IMR-90 (cell line): ENCODE data around the gene LTF. TPM values are rescaled to one million over a fixed set of nuclear protein-coding genes. Genes with fewer than 3 reads are reported as not detected.

Source experiments
- ATAC-seq: fragments of 200-7000 bp; cut with Tn5 transposase; 2 replicates; pipeline ENCODE4 v1.9.1; 2020; ENCODE audit warnings: low read depth, mild to moderate bottlenecking, moderate library complexity
- BruUV-seq: library from RNA; stranded (reverse); fragments of 400-500 nt; replicated peaks from 2 replicates; lab custom pipeline; 2021; lab: Mats Ljungman, UMichigan
- CTCF ChIA-PET: fragments of 300-600 bp; formaldehyde crosslinking; extraction: SDS; loops from one replicate; lab custom pipeline; 2021; ENCODE audit warnings: antibody characterized with exemption; lab: Yijun Ruan, JAX
- POLR2A ChIA-PET: fragments of 300-600 bp; sonication (Branson Sonifier 250); formaldehyde crosslinking; loops from one replicate; lab custom pipeline; 2022; ENCODE audit warnings: antibody characterized with exemption; ENCODE audit not compliant: unreplicated experiment; lab: Charles Lee
- DNase-seq: peaks from one replicate; pipeline ENCODE4 v3.0.0; 2013
- H2AFZ ChIP-seq: replicated peaks from 2 replicates; pipeline ENCODE3; 2013; ENCODE audit warnings: low read length, mild to moderate bottlenecking; ENCODE audit not compliant: poor library complexity
- H2AK5ac ChIP-seq: 2 replicates; pipeline ENCODE4 v1.6.1; 2013; ENCODE audit warnings: low read depth, low read length, inconsistent platforms
- H2AK9ac ChIP-seq: replicated peaks from 2 replicates; pipeline ENCODE3; 2013; ENCODE audit warnings: mild to moderate bottlenecking, low read depth, low read length, moderate library complexity; ENCODE audit not compliant: poor library complexity
- H2BK120ac ChIP-seq: 2 replicates; pipeline ENCODE4 v1.6.1; 2013; ENCODE audit warnings: low read depth, low read length, inconsistent platforms
- H2BK15ac ChIP-seq: 3 replicates; pipeline ENCODE4 v1.6.1; 2013; ENCODE audit warnings: low read depth, low read length, inconsistent platforms
- H2BK20ac ChIP-seq: 2 replicates; pipeline ENCODE4 v1.6.1; 2013; ENCODE audit warnings: low read depth, mild to moderate bottlenecking, inconsistent platforms, low read length, moderate library complexity
- H2BK5ac ChIP-seq: 2 replicates; pipeline ENCODE4 v1.6.1; 2013; ENCODE audit warnings: mild to moderate bottlenecking, low read depth, low read length, inconsistent platforms; ENCODE audit not compliant: poor library complexity, severe bottlenecking
- H3K14ac ChIP-seq: replicated peaks from 2 replicates; pipeline ENCODE4 v1.6.1; 2013; ENCODE audit warnings: low read depth, low read length, inconsistent platforms
- H3K18ac ChIP-seq: 2 replicates; pipeline ENCODE4 v1.6.1; 2013; ENCODE audit warnings: low read depth, low read length, control low read depth
- H3K23ac ChIP-seq: 2 replicates; pipeline ENCODE4 v1.6.1; 2013; ENCODE audit warnings: low read depth, low read length, inconsistent platforms
- H3K27ac ChIP-seq: 2 replicates; pipeline ENCODE4 v1.5.1; 2013; ENCODE audit warnings: mild to moderate bottlenecking, control low read depth, low read length; ENCODE audit not compliant: insufficient read depth
- H3K27me3 ChIP-seq: 2 replicates; pipeline ENCODE4 v1.6.1; 2013; ENCODE audit warnings: low read length; ENCODE audit not compliant: control insufficient read depth, insufficient read depth
- H3K36me3 ChIP-seq: 2 replicates; pipeline ENCODE4 v1.6.1; 2013; ENCODE audit warnings: low read length, mixed read lengths; ENCODE audit not compliant: control insufficient read depth, insufficient read depth
- H3K4ac ChIP-seq: 2 replicates; pipeline ENCODE4 v1.6.1; 2013; ENCODE audit warnings: low read depth, low read length, inconsistent platforms
- H3K4me1 ChIP-seq: 2 replicates; pipeline ENCODE4 v1.6.1; 2013; ENCODE audit warnings: low read length, mixed read lengths; ENCODE audit not compliant: control insufficient read depth, insufficient read depth
- H3K4me2 ChIP-seq: 2 replicates; pipeline ENCODE4 v1.6.1; 2013; ENCODE audit warnings: low read depth, mild to moderate bottlenecking, control low read depth, low read length, moderate library complexity
- H3K4me3 ChIP-seq: 2 replicates; pipeline ENCODE4 v1.5.1; 2013; ENCODE audit warnings: low read depth, mild to moderate bottlenecking, control low read depth, low read length, moderate library complexity; ENCODE audit not compliant: insufficient read depth
- H3K56ac ChIP-seq: 2 replicates; pipeline ENCODE4 v1.6.1; 2013; ENCODE audit warnings: low read length, inconsistent platforms; ENCODE audit not compliant: insufficient read depth; ENCODE audit errors: extremely low read depth
- H3K79me1 ChIP-seq, 2 experiments: 2 replicates each; pipeline ENCODE4 v1.6.1; 2013; ENCODE audit warnings: low read length in 2 of 2, inconsistent platforms in 1 of 2, low read depth in 1 of 2
- H3K9ac ChIP-seq: 2 replicates; pipeline ENCODE4 v1.6.1; 2013; ENCODE audit warnings: low read depth, low read length, control low read depth
- H3K9me1 ChIP-seq: 2 replicates; pipeline ENCODE4 v1.6.1; 2013; ENCODE audit warnings: low read length, inconsistent platforms; ENCODE audit not compliant: insufficient read depth
- H3K9me3 ChIP-seq: 2 replicates; pipeline ENCODE4 v1.6.1; 2013; ENCODE audit warnings: low read length; ENCODE audit not compliant: control insufficient read depth, insufficient read depth
- H4K20me1 ChIP-seq: 2 replicates; pipeline ENCODE4 v1.6.1; 2013; ENCODE audit warnings: low read length, inconsistent platforms; ENCODE audit not compliant: insufficient read depth
- H4K5ac ChIP-seq: 2 replicates; pipeline ENCODE4 v1.6.1; 2013; ENCODE audit warnings: mild to moderate bottlenecking, low read depth, low read length, control low read depth
- H4K8ac ChIP-seq, 2 experiments: 2 replicates each; pipeline ENCODE4 v1.6.1; 2013; ENCODE audit warnings: low read depth in 2 of 2, low read length in 2 of 2, control low read depth in 1 of 2, inconsistent platforms in 1 of 2
- H4K91ac ChIP-seq: 2 replicates; pipeline ENCODE4 v1.6.1; 2013; ENCODE audit warnings: low read depth, low read length, inconsistent platforms; ENCODE audit not compliant: insufficient read depth
- ELK1 ChIP-seq: fragments of 150-350 bp; IDR thresholded peaks from 2 replicates; pipeline ENCODE4 v1.6.1; 2016; ENCODE audit warnings: low read depth, mild to moderate bottlenecking, low read length, moderate library complexity, borderline replicate concordance
- FOS ChIP-seq: fragments of 150-350 bp; IDR thresholded peaks from 2 replicates; pipeline ENCODE4 v1.6.1; 2016; ENCODE audit warnings: low read depth, low read length
- MAFK ChIP-seq: IDR thresholded peaks from 2 replicates; pipeline ENCODE4 v1.6.1; 2012; ENCODE audit warnings: low read depth, low read length, improper control_type of control experiment
- MAZ ChIP-seq: IDR thresholded peaks from 2 replicates; pipeline ENCODE4 v1.6.1; 2012; ENCODE audit warnings: low read depth, mild to moderate bottlenecking, low read length, improper control_type of control experiment, moderate library complexity, borderline replicate concordance
- MXI1 ChIP-seq: IDR thresholded peaks from 2 replicates; pipeline ENCODE4 v1.6.1; 2012; ENCODE audit warnings: low read depth, mild to moderate bottlenecking, low read length, moderate library complexity, borderline replicate concordance
- NFE2L2 ChIP-seq: fragments of 150-350 bp; IDR thresholded peaks from 2 replicates; pipeline ENCODE4 v1.6.1; 2016; ENCODE audit warnings: low read depth, mild to moderate bottlenecking, low read length
- POLR2A ChIP-seq: IDR thresholded peaks from 2 replicates; pipeline ENCODE4 v1.6.1; 2012; ENCODE audit warnings: mild to moderate bottlenecking, low read depth, low read length
- WGBS, 2 experiments: methylation state at CpG; one replicate each; pipeline versions ENCODE4 v1.1.5 to v1.1.7; 2013; ENCODE audit warnings: missing lambda C conversion rate in 2 of 2; ENCODE audit not compliant: insufficient read length in 1 of 2; ENCODE audit errors: extremely low coverage in 2 of 2; 5-methylcytosine and 5-hydroxymethylcytosine counted together
- dilution Hi-C: fragments of 300-500 bp; cut with HindIII; formaldehyde crosslinking; loops from one replicate; pipeline ENCODE4 v1.14.3; 2018; ENCODE audit warnings: low sequenced_read_pairs; ENCODE audit not compliant: unreplicated experiment
- in situ Hi-C: fragments of 300-500 bp; cut with MboI; formaldehyde crosslinking; loops from 3 replicates; pipeline ENCODE4 v1.14.3; 2019; ENCODE audit warnings: low sequenced_read_pairs, inconsistent platforms, mixed read lengths
- intact Hi-C: fragments of 100-400 bp; cut with micrococcal nuclease; formaldehyde crosslinking; loops from 2 replicates; pipeline ENCODE4 v1.10.0; 2022
- polyA plus RNA-seq, 3 experiments: library from polyadenylated mRNA; depleted of rRNA; stranded (reverse); fragments of >200 nt; gene quantifications; 2 replicates each; pipeline ENCODE4 v1.2.3, GENCODE V29; 2012; ENCODE audit warnings: low replicate concordance in 1 of 3
- total RNA-seq: library from RNA; depleted of rRNA; stranded (reverse); fragments of >200 nt; gene quantifications from 2 replicates; pipeline ENCODE4 v1.2.3, GENCODE V29; 2012

The LTF gene
- total and polyA plus RNA-seq, 2 of the 4 experiments (the other 2 are of a cell fraction) = not detected

GRCh38 chr3:46455231-46456115, 9.2 kb downstream of the LTF start (continued):
- TF ChIP-seq FOS (no peak), POLR2A (no peak)

- no peaks in the 10 kb centered on the region for H3K9me3 ChIP-seq
- ChIA-PET POLR2A (no interaction called here), CTCF (interaction anchor here (0.6 kb wide), 1 partner anchor 524 kb away, joined by 4 read pairs; no protein-coding TSS in a partner anchor)
- H4K5ac ChIP-seq = no peak overlapping the region
- H3K4me1 ChIP-seq = no peaks in the 10 kb centered on the region
- H3K4me3 ChIP-seq = no peak overlapping the region
- no peak overlapping the region for H3K9ac ChIP-seq
- in situ Hi-C loops (no loop called here), intact Hi-C loops (no loop called here), dilution Hi-C loops (no loop called here)
- no TSS peak for BruUV-seq
- H4K20me1 ChIP-seq = no peaks in the 10 kb centered on the region
- WGBS, 2 experiments = 71% methylated on average over 5 of the region's 7 CpGs; no CpG with 5 or more reads in 1 of the 2 experiments
- H3K4me2 ChIP-seq = no peak overlapping the region
- H2AK5ac ChIP-seq = no peak overlapping the region
- H4K8ac ChIP-seq = no peak overlapping the region
- H2BK5ac ChIP-seq = no peak overlapping the region
- H2AK9ac ChIP-seq = no peak overlapping the region
- H3K23ac ChIP-seq = no peak overlapping the region
- H2BK15ac ChIP-seq = no peak overlapping the region
- peaks cover 53% of the 10 kb centered on the region for H3K27me3 ChIP-seq
- H2BK120ac ChIP-seq = no peak overlapping the region
- no peak overlapping the region for H3K56ac ChIP-seq
- no peak overlapping the region for H3K14ac ChIP-seq
- H3K4ac ChIP-seq = no peak overlapping the region
- no peak overlapping the region for H3K27ac ChIP-seq
- no peak overlapping the region for H3K18ac ChIP-seq
- H4K91ac ChIP-seq = no peak overlapping the region
- no peak overlapping the region for H2AFZ ChIP-seq
- no peaks in the 10 kb centered on the region for H3K36me3 ChIP-seq
- no peaks in the 10 kb centered on the region for H3K9me1 ChIP-seq
- ATAC-seq = no peak
- TF ChIP-seq FOS (no peak), MAZ (no peak), MXI1 (no peak), ELK1 (no peak), POLR2A (no peak), MAFK (no peak), NFE2L2 (no peak)
- DNase-seq = no peak
- H3K79me1 ChIP-seq = no peaks in the 10 kb centered on the region
- no peak overlapping the region for H2BK20ac ChIP-seq
Observed at GRCh38 chr3:46454606-46455005, 10.1 kb downstream of the LTF start.
